KMS-11 (cell line): ENCODE data around the gene RGL1.

Experiments
- H2AFZ ChIP-seq: fragments of 200-600 bp; sonication (generic); 2 replicates; pipeline ENCODE4 v1.6.1; 2016; ENCODE audit warnings: antibody characterized with exemption, mixed run types, low read depth
- H3K27ac ChIP-seq: fragments of 200-600 bp; sonication (generic); 2 replicates; pipeline ENCODE4 v1.6.1; 2016; ENCODE audit warnings: mild to moderate bottlenecking, mixed run types
- H3K27me3 ChIP-seq: fragments of 200-600 bp; sonication (generic); 2 replicates; pipeline ENCODE4 v1.6.1; 2017; ENCODE audit warnings: mild to moderate bottlenecking, low read depth, mixed run types, moderate library complexity; ENCODE audit not compliant: insufficient read depth
- H3K36me3 ChIP-seq: fragments of 200-600 bp; sonication (generic); 2 replicates; pipeline ENCODE4 v1.6.1; 2017; ENCODE audit warnings: mild to moderate bottlenecking, mixed run types; ENCODE audit not compliant: insufficient read depth
- H3K4me1 ChIP-seq: fragments of 200-600 bp; sonication (generic); 2 replicates; pipeline ENCODE4 v1.6.1; 2016; ENCODE audit warnings: mild to moderate bottlenecking, low read depth, mixed run types; ENCODE audit not compliant: poor library complexity, severe bottlenecking
- H3K4me2 ChIP-seq: fragments of 200-600 bp; sonication (generic); 2 replicates; pipeline ENCODE4 v1.7.0; 2016; ENCODE audit warnings: mild to moderate bottlenecking, mixed run types
- H3K4me3 ChIP-seq: fragments of 200-600 bp; sonication (generic); IDR thresholded peaks from 2 replicates; pipeline ENCODE4 v1.6.1; 2017; ENCODE audit warnings: low read depth, low read length, mixed read lengths; ENCODE audit not compliant: insufficient read depth
- H3K79me2 ChIP-seq: fragments of 200-600 bp; sonication (generic); 2 replicates; pipeline ENCODE4 v1.6.1; 2016; ENCODE audit warnings: low read depth, mixed run types; ENCODE audit not compliant: insufficient read depth
- H3K9ac ChIP-seq: fragments of 200-600 bp; sonication (generic); 2 replicates; pipeline ENCODE4 v1.6.1; 2016; ENCODE audit warnings: mild to moderate bottlenecking, mixed run types
- H4K20me1 ChIP-seq: fragments of 200-600 bp; sonication (generic); 2 replicates; pipeline ENCODE4 v1.6.1; 2016; ENCODE audit warnings: mild to moderate bottlenecking, mixed run types; ENCODE audit not compliant: insufficient read depth
- CTCF ChIP-seq: fragments of 200-600 bp; sonication (generic); conservative IDR thresholded peaks from 2 replicates; pipeline ENCODE4 v1.6.1; 2017; ENCODE audit warnings: low read depth, mild to moderate bottlenecking, antibody characterized with exemption, low read length, moderate library complexity, mixed read lengths

RGL1 gene

GRCh38 chr1:183881387-183882131, 76.6 kb downstream of the RGL1 start:
- Histone ChIP-seq H3K27me3 (no peaks in the 10 kb centered on the region), H4K20me1 (no peaks in the 10 kb centered on the region), H3K36me3 (peaks cover 3% of the 10 kb centered on the region; the same call in 1 of the 2 replicates), H3K4me1 (peaks cover 58% of the 10 kb centered on the region), H2AFZ (no peak overlapping the region), H3K4me2 (no peak overlapping the region), H3K79me2 (no peaks in the 10 kb centered on the region), H3K4me3 (no peak overlapping the region), H3K27ac (no peak overlapping the region), H3K9ac (no peak overlapping the region)
- TF ChIP-seq CTCF, result no peak

GRCh38 chr1:183882335-183883167, 77.6 kb downstream of the RGL1 start:
- Histone ChIP-seq H4K20me1 (no peaks in the 10 kb centered on the region), H3K79me2 (no peaks in the 10 kb centered on the region), H3K27ac (no peak overlapping the region), H3K27me3 (no peaks in the 10 kb centered on the region), H3K4me2 (no peak overlapping the region), H3K36me3 (peaks cover 3% of the 10 kb centered on the region; the same call in 1 of the 2 replicates), H3K4me1 (peaks cover 65% of the 10 kb centered on the region), H3K9ac (no peak overlapping the region), H2AFZ (no peak overlapping the region), H3K4me3 (no peak overlapping the region)
- TF ChIP-seq CTCF, result no peak

- Histone ChIP-seq H2AFZ (no peak overlapping the region), H3K27ac (no peak overlapping the region), H3K4me2 (no peak overlapping the region), H4K20me1 (no peaks in the 10 kb centered on the region), H3K79me2 (no peaks in the 10 kb centered on the region), H3K27me3 (no peaks in the 10 kb centered on the region), H3K9ac (no peak overlapping the region), H3K4me3 (no peak overlapping the region), H3K4me1 (peaks cover 67% of the 10 kb centered on the region), H3K36me3 (peaks cover 3% of the 10 kb centered on the region; the same call in 1 of the 2 replicates)
- no peak for TF ChIP-seq CTCF
These were observed 78.7 kb downstream of the RGL1 start for GRCh38 chr1:183883623-183884022.

GRCh38 chr1:183884526-183884925, 79.6 kb downstream of the RGL1 start:
- H3K9ac ChIP-seq, result no peak overlapping the region
- peaks cover 3% of the 10 kb centered on the region; the same call in 1 of the 2 replicates for H3K36me3 ChIP-seq

More at GRCh38 chr1:183884526-183884925, 79.6 kb downstream of the RGL1 start:
- no peaks in the 10 kb centered on the region for H3K79me2 ChIP-seq
- peaks cover 67% of the 10 kb centered on the region for H3K4me1 ChIP-seq
- no peak overlapping the region for H3K4me2 ChIP-seq
- H3K4me3 ChIP-seq, result no peak overlapping the region
- no peaks in the 10 kb centered on the region for H3K27me3 ChIP-seq
- H4K20me1 ChIP-seq, result no peaks in the 10 kb centered on the region
- no peak overlapping the region for H3K27ac ChIP-seq
- H2AFZ ChIP-seq, result no peak overlapping the region
- no peak for TF ChIP-seq CTCF
